Mesothelial cell of epicardium (in vitro differentiated cells): ENCODE results near the gene TNFRSF25. TPM values are rescaled to one million over a fixed set of nuclear protein-coding genes. Genes with fewer than 3 reads are reported as not detected.

ENCODE experiments used
- DNase-seq, 2 experiments: peaks; one replicate each; pipeline ENCODE4 v3.0.0; 2021; ENCODE audit warnings: low spot score in 2 of 2; ENCODE audit not compliant: unreplicated experiment in 2 of 2
- H3K27ac Mint-ChIP-seq: 2 replicates; pipeline ENCODE4 v1.8.0; 2021; ENCODE audit warnings: mixed read lengths
- H3K27me3 Mint-ChIP-seq: 2 replicates; pipeline ENCODE4 v1.8.0; 2021; ENCODE audit warnings: low read depth, mixed read lengths
- H3K36me3 Mint-ChIP-seq: 2 replicates; pipeline ENCODE4 v1.8.0; 2021; ENCODE audit warnings: mixed read lengths
- H3K4me1 Mint-ChIP-seq: 2 replicates; pipeline ENCODE4 v1.8.0; 2021; ENCODE audit warnings: mixed read lengths
- H3K4me3 Mint-ChIP-seq: 2 replicates; pipeline ENCODE4 v1.8.0; 2021; ENCODE audit warnings: mild to moderate bottlenecking, moderate library complexity, mixed read lengths
- H3K9me3 Mint-ChIP-seq: 2 replicates; pipeline ENCODE4 v1.8.0; 2021; ENCODE audit warnings: mixed read lengths
- CTCF ChIP-seq: fragments of 200-600 bp; sonication (generic); IDR thresholded peaks from one replicate; pipeline ENCODE4 v1.5.0; 2021; ENCODE audit warnings: antibody characterized with exemption; ENCODE audit not compliant: unreplicated experiment
- total RNA-seq: library from RNA; stranded (reverse); gene quantifications from 3 replicates; pipeline ENCODE4 v1.2.1, GENCODE V29; 2021

The TNFRSF25 gene
- total RNA-seq, 1 donor from 2014 or later, result 41.6 TPM

- H3K36me3 Mint-ChIP-seq, result no peaks in the 10 kb centered on the region
- no peak for DNase-seq
- H3K27ac Mint-ChIP-seq, result no peak overlapping the region
- H3K27me3 Mint-ChIP-seq, result peaks cover 94% of the 10 kb centered on the region
- no peak for TF ChIP-seq CTCF
- H3K4me1 Mint-ChIP-seq, result peaks cover 16% of the 10 kb centered on the region
- peak overlapping the region; percentile 22 for H3K4me3 Mint-ChIP-seq
- no peaks in the 10 kb centered on the region for H3K9me3 Mint-ChIP-seq
Observed at GRCh38 chr1:6418668-6419396, 47.1 kb downstream of the TNFRSF25 start.

- peaks cover 93% of the 10 kb centered on the region for H3K27me3 Mint-ChIP-seq
- no peak for DNase-seq
- no peak overlapping the region for H3K27ac Mint-ChIP-seq
- H3K4me1 Mint-ChIP-seq, result peaks cover 16% of the 10 kb centered on the region
- TF ChIP-seq CTCF, result no peak
- no peaks in the 10 kb centered on the region for H3K9me3 Mint-ChIP-seq
- peak overlapping the region; percentile 6 for H3K4me3 Mint-ChIP-seq
- H3K36me3 Mint-ChIP-seq, result no peaks in the 10 kb centered on the region
Observed at GRCh38 chr1:6417961-6418667, 47.9 kb downstream of the TNFRSF25 start.

GRCh38 chr1:6416906-6417305, 49.1 kb downstream of the TNFRSF25 start:
- Mint-ChIP-seq H3K27me3 (peaks cover 88% of the 10 kb centered on the region), H3K4me1 (peaks cover 16% of the 10 kb centered on the region), H3K4me3 (no peak overlapping the region), H3K27ac (no peak overlapping the region), H3K36me3 (no peaks in the 10 kb centered on the region), H3K9me3 (no peaks in the 10 kb centered on the region)
- DNase-seq, result no peak
- no peak for TF ChIP-seq CTCF

GRCh38 chr1:6416295-6416656, 49.7 kb downstream of the TNFRSF25 start:
- DNase-seq, result no peak
- H3K36me3 Mint-ChIP-seq, result no peaks in the 10 kb centered on the region
- H3K4me3 Mint-ChIP-seq, result no peak overlapping the region
- peaks cover 84% of the 10 kb centered on the region for H3K27me3 Mint-ChIP-seq
- H3K9me3 Mint-ChIP-seq, result no peaks in the 10 kb centered on the region
- TF ChIP-seq CTCF, result no peak
- peaks cover 16% of the 10 kb centered on the region for H3K4me1 Mint-ChIP-seq
- no peak overlapping the region for H3K27ac Mint-ChIP-seq

GRCh38 chr1:6414881-6415626, 50.9 kb downstream of the TNFRSF25 start:
- peaks cover 80% of the 10 kb centered on the region for H3K27me3 Mint-ChIP-seq
- H3K4me1 Mint-ChIP-seq, result peaks cover 16% of the 10 kb centered on the region
- no peaks in the 10 kb centered on the region for H3K36me3 Mint-ChIP-seq
- H3K4me3 Mint-ChIP-seq, result no peak overlapping the region
- H3K27ac Mint-ChIP-seq, result no peak overlapping the region
- no peak for TF ChIP-seq CTCF
- H3K9me3 Mint-ChIP-seq, result no peaks in the 10 kb centered on the region
- DNase-seq, result no peak
